Trophoblast cell (in vitro differentiated cells and primary cell): Measurements from ENCODE around the gene CRCP.
A peak's percentile ranks its signal among the peaks of the same experiment; 100 is the strongest.

Experiments
- DNase-seq, 2 donors: peaks; one replicate each; pipeline ENCODE4 v3.0.0-alpha.2; 2016
- H2AFZ ChIP-seq: 2 replicates; pipeline ENCODE4 v1.6.1; 2013; ENCODE audit warnings: low read length, moderate library complexity, mild to moderate bottlenecking; ENCODE audit not compliant: insufficient read depth, poor library complexity
- H2AK5ac ChIP-seq: 2 replicates; pipeline ENCODE4 v1.6.1; 2013; ENCODE audit warnings: mild to moderate bottlenecking, low read length
- H2BK120ac ChIP-seq: 2 replicates; pipeline ENCODE4 v1.6.1; 2013; ENCODE audit warnings: low read length, mild to moderate bottlenecking, moderate library complexity; ENCODE audit not compliant: insufficient read depth, poor library complexity
- H2BK12ac ChIP-seq: 2 replicates; pipeline ENCODE4 v1.6.1; 2013; ENCODE audit warnings: mild to moderate bottlenecking, low read length, moderate library complexity
- H2BK5ac ChIP-seq: 2 replicates; pipeline ENCODE4 v1.6.1; 2013; ENCODE audit warnings: low read length, low read depth, moderate library complexity, mild to moderate bottlenecking; ENCODE audit not compliant: poor library complexity
- H3K14ac ChIP-seq: 2 replicates; pipeline ENCODE4 v1.6.1; 2013; ENCODE audit warnings: mild to moderate bottlenecking, low read length
- H3K18ac ChIP-seq: 2 replicates; pipeline ENCODE4 v1.6.1; 2013; ENCODE audit warnings: mild to moderate bottlenecking, low read length
- H3K23ac ChIP-seq: 2 replicates; pipeline ENCODE4 v1.6.1; 2013; ENCODE audit warnings: low read length
- H3K27ac ChIP-seq: 2 replicates; pipeline ENCODE4 v1.5.1; 2013; ENCODE audit warnings: low read depth, mild to moderate bottlenecking, inconsistent platforms, low read length, moderate library complexity
- H3K27me3 ChIP-seq: 2 replicates; pipeline ENCODE4 v1.6.1; 2013; ENCODE audit warnings: inconsistent platforms, mild to moderate bottlenecking, low read length, moderate library complexity; ENCODE audit not compliant: insufficient read depth
- H3K36me3 ChIP-seq, 2 experiments: 1 replicate in 1 of 2; 2 replicates in 1 of 2; pipeline ENCODE4 v1.6.1; 2013; ENCODE audit warnings: low read length in 2 of 2, mild to moderate bottlenecking in 2 of 2, moderate library complexity in 1 of 2; ENCODE audit not compliant: insufficient read depth in 2 of 2, control insufficient read depth in 1 of 2
- H3K4ac ChIP-seq: 2 replicates; pipeline ENCODE4 v1.6.1; 2013; ENCODE audit warnings: low read depth, mild to moderate bottlenecking, low read length, moderate library complexity
- H3K4me1 ChIP-seq, 2 experiments: 1 replicate in 1 of 2; 2 replicates in 1 of 2; pipeline ENCODE4 v1.6.1; 2013; ENCODE audit warnings: low read length in 2 of 2, mild to moderate bottlenecking in 2 of 2, moderate library complexity in 1 of 2; ENCODE audit not compliant: insufficient read depth in 2 of 2, control insufficient read depth in 1 of 2
- H3K4me2 ChIP-seq: 2 replicates; pipeline ENCODE4 v1.6.1; 2013; ENCODE audit warnings: inconsistent platforms, mild to moderate bottlenecking, low read length, moderate library complexity
- H3K4me3 ChIP-seq: 2 replicates; pipeline ENCODE4 v1.5.1; 2013; ENCODE audit warnings: mild to moderate bottlenecking, low read depth, low read length, inconsistent platforms
- H3K79me1 ChIP-seq: one replicate; pipeline ENCODE4 v1.6.1; 2013; ENCODE audit warnings: low read length
- H3K79me2 ChIP-seq: 2 replicates; pipeline ENCODE4 v1.6.1; 2013; ENCODE audit warnings: low read length, mild to moderate bottlenecking; ENCODE audit not compliant: control insufficient read depth, insufficient read depth, poor library complexity
- H3K9ac ChIP-seq: 2 replicates; pipeline ENCODE4 v1.6.1; 2013; ENCODE audit warnings: mild to moderate bottlenecking, low read length
- H3K9me3 ChIP-seq: 2 replicates; pipeline ENCODE4 v1.6.1; 2013; ENCODE audit warnings: low read depth, mild to moderate bottlenecking, control low read depth, inconsistent platforms, low read length; ENCODE audit not compliant: insufficient read depth
- H4K12ac ChIP-seq: 2 replicates; pipeline ENCODE4 v1.6.1; 2013; ENCODE audit warnings: low read depth, mild to moderate bottlenecking, low read length, moderate library complexity
- H4K8ac ChIP-seq: 2 replicates; pipeline ENCODE4 v1.6.1; 2013; ENCODE audit warnings: low read depth, mild to moderate bottlenecking, low read length, moderate library complexity
- H4K91ac ChIP-seq: one replicate; pipeline ENCODE4 v1.6.1; 2013; ENCODE audit warnings: low read depth, mild to moderate bottlenecking, low read length, moderate library complexity
- WGBS: extraction: QIAGEN DNeasy Blood & Tissue Kit; methylation state at CpG from one replicate; pipeline ENCODE4 v1.1.7; 2013; ENCODE audit warnings: missing lambda C conversion rate; ENCODE audit not compliant: insufficient read length, insufficient coverage; ENCODE audit errors: extremely low coverage; 5-methylcytosine and 5-hydroxymethylcytosine counted together

CRCP gene

DNA sequence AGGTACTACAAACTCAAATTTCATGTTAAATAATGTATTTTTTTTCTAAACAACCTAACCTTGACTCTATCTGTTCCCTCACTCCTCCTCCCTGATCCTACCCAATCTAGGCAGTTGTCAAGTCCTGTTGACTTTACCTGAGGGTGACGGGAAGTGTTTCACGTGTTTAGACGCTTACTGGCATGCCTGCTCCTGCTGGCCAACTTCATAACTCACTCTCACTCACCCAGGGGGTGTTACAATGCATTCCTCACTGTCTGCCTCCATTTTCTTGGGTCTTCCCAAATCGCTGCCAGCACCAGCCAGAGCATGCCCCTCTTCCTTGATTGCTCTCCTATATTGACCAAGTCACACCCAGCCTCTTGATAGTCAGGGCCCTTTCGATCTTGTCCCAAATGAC, 28.3 kb downstream of the CRCP start:
- H3K14ac ChIP-seq: no peak overlapping the region
- H3K4ac ChIP-seq: no peak overlapping the region
- no peak overlapping the region for H2BK5ac ChIP-seq
- H3K79me1 ChIP-seq: peaks cover 2% of the 10 kb centered on the region
- no peak overlapping the region for H3K27ac ChIP-seq
- H2BK12ac ChIP-seq: no peak overlapping the region
- H3K4me1 ChIP-seq: peaks cover 6 to 7% of the 10 kb centered on the region in 2 experiments
- H2AFZ ChIP-seq: no peak overlapping the region
- peak in 1 of 2 donors; percentile 3 for DNase-seq
- H4K91ac ChIP-seq: no peak overlapping the region
- H3K36me3 ChIP-seq: peaks cover 30 to 35% of the 10 kb centered on the region in 2 experiments
- no peak overlapping the region for H2AK5ac ChIP-seq
- no peak overlapping the region for H3K4me3 ChIP-seq
- no peaks in the 10 kb centered on the region for H3K79me2 ChIP-seq
- H3K27me3 ChIP-seq: no peaks in the 10 kb centered on the region
- H4K8ac ChIP-seq: no peak overlapping the region
- no peak overlapping the region for H3K18ac ChIP-seq
- no peak overlapping the region for H4K12ac ChIP-seq
- no CpG with 5 or more reads among the region's 5 CpGs for WGBS
- no peaks in the 10 kb centered on the region for H3K9me3 ChIP-seq
- no peak overlapping the region for H3K23ac ChIP-seq
- no peak overlapping the region for H3K9ac ChIP-seq
- H2BK120ac ChIP-seq: no peak overlapping the region
- no peak overlapping the region for H3K4me2 ChIP-seq

DNA sequence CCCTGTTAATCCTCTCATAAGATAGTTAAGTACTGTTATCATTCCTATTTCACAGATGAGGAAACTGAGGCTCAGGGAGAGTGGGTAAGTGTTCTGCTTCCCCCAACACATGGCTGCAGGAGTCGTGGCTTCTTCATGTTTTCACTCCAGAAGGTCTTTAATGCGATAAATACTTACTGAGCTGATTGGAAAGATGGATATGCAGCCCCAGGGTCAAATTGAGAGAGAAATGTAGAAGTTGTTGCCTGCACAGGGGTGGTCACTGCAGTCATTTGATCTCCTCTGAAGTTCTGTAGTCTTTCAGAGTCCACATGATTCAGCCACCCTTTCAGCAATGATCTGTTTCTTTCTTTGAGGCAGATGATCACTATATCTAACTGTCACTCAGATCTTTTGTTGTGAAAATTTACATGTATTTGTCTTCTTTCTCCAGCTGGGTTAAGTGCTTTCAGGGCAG, 29.3 kb downstream of the CRCP start:
- Histone ChIP-seq H2AK5ac (no peak overlapping the region), H3K27me3 (no peaks in the 10 kb centered on the region), H3K23ac (no peak overlapping the region), H3K79me2 (no peaks in the 10 kb centered on the region), H3K18ac (no peak overlapping the region), H3K4me1 (peaks cover 6 to 7% of the 10 kb centered on the region in 2 experiments), H4K8ac (no peak overlapping the region), H4K91ac (no peak overlapping the region), H2AFZ (no peak overlapping the region), H3K14ac (no peak overlapping the region), H3K9ac (no peak overlapping the region), H3K4ac (no peak overlapping the region), H3K4me2 (no peak overlapping the region), H4K12ac (no peak overlapping the region), H2BK12ac (no peak overlapping the region), H2BK5ac (no peak overlapping the region), H2BK120ac (no peak overlapping the region), H3K79me1 (peaks cover 2% of the 10 kb centered on the region), H3K4me3 (no peak overlapping the region), H3K27ac (no peak overlapping the region), H3K36me3 (peaks cover 30 to 38% of the 10 kb centered on the region in 2 experiments), H3K9me3 (no peaks in the 10 kb centered on the region)
- no peak for DNase-seq
- WGBS: no CpG with 5 or more reads among the region's 2 CpGs

DNA sequence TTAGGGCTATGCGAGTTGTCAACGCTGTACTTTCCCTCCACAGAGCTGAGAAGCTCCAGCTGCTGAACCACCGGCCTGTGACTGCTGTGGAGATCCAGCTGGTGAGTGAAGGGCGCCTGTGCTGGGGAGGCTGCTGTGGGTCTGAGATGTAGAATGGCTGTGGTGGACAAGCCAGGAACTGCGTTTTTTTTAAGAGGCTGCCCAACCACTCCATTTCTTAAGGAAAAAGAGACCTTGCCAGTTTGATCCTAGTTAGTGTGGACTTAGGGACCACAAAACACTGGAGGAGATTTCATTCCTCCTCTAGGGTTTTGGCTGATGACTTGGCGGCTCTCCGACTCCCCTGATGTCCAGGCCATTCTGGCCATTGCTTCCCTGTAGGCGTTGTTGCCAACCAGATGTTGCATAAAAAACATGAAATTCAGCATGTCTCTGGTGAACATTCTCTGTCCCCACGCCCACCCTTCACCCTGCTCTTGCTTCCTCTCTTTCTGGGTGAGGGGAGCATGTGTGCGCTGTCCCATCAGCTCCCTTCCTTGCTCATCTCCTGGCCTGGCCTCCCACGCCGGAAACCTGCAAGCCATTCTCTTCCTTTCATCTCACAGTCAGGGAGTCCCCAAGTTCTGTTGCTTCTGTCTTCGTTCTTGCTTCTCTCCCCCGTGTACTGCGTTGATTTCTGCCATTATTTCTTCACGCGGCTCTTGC, 30.9 kb downstream of the CRCP start:
- H3K14ac ChIP-seq: no peak overlapping the region
- no peak overlapping the region for H2AFZ ChIP-seq
- no peak overlapping the region for H3K23ac ChIP-seq
- no peak overlapping the region for H3K4me2 ChIP-seq
- no peaks in the 10 kb centered on the region for H3K9me3 ChIP-seq
- no peak overlapping the region for H2BK5ac ChIP-seq
- no peak overlapping the region for H4K91ac ChIP-seq
- no peaks in the 10 kb centered on the region for H3K79me1 ChIP-seq
- H3K4me3 ChIP-seq: no peak overlapping the region
- no peaks in the 10 kb centered on the region for H3K27me3 ChIP-seq
- no peaks in the 10 kb centered on the region for H3K79me2 ChIP-seq
- peaks cover 0 to 3% of the 10 kb centered on the region in 2 experiments for H3K4me1 ChIP-seq
- no peak overlapping the region for H4K8ac ChIP-seq
- H3K36me3 ChIP-seq: peaks cover 30 to 38% of the 10 kb centered on the region in 2 experiments
- no peak overlapping the region for H2BK12ac ChIP-seq
- H2BK120ac ChIP-seq: no peak overlapping the region
- WGBS: no CpG with 5 or more reads among the region's 17 CpGs
- no peak overlapping the region for H3K9ac ChIP-seq
- no peak for DNase-seq
- H4K12ac ChIP-seq: no peak overlapping the region
- H2AK5ac ChIP-seq: no peak overlapping the region
- no peak overlapping the region for H3K18ac ChIP-seq
- no peak overlapping the region for H3K4ac ChIP-seq
- H3K27ac ChIP-seq: no peak overlapping the region

DNA sequence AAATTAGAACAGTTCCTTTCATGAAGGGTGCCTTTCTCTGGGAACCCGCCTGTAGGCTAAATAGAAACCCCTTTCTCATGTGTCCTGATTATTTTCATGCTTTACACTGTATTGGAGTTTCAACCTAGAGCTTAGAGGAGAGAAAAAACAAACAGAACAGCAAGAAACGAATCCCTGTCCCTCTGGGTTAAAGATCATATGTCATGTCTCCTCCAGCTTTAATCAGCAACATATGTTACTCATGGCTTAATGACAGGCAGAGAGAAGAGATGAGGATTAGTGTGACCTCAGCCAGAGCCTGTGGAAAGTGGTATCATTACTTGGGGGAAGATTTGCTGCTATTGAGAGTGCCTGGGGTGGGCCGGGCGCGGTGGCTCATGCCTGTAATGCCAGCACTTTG, 32.1 kb downstream of the CRCP start:
- H3K4me1 ChIP-seq: peaks cover 0 to 9% of the 10 kb centered on the region in 2 experiments
- H3K27ac ChIP-seq: no peak overlapping the region
- no peak overlapping the region for H2AK5ac ChIP-seq
- H3K4ac ChIP-seq: no peak overlapping the region
- H3K27me3 ChIP-seq: no peaks in the 10 kb centered on the region
- no peak overlapping the region for H2BK5ac ChIP-seq
- no peak overlapping the region for H3K9ac ChIP-seq
- no peak overlapping the region for H4K12ac ChIP-seq
- H3K79me2 ChIP-seq: no peaks in the 10 kb centered on the region
- H3K4me2 ChIP-seq: no peak overlapping the region
- no peak overlapping the region for H4K8ac ChIP-seq
- no peaks in the 10 kb centered on the region for H3K79me1 ChIP-seq
- H3K36me3 ChIP-seq: peaks cover 33 to 36% of the 10 kb centered on the region in 2 experiments
- DNase-seq: no peak
- WGBS: no CpG with 5 or more reads among the region's 5 CpGs
- H2BK120ac ChIP-seq: no peak overlapping the region
- no peak overlapping the region for H2BK12ac ChIP-seq
- H3K9me3 ChIP-seq: no peaks in the 10 kb centered on the region
- H4K91ac ChIP-seq: no peak overlapping the region
- no peak overlapping the region for H3K14ac ChIP-seq
- H2AFZ ChIP-seq: no peak overlapping the region
- no peak overlapping the region for H3K23ac ChIP-seq
- H3K18ac ChIP-seq: no peak overlapping the region
- H3K4me3 ChIP-seq: no peak overlapping the region
